GM10266 (cell line): ENCODE data around the gene CCT5.
A peak's percentile ranks its signal among the peaks of the same experiment; 100 is the strongest.

ENCODE experiments used
- DNase-seq: peaks from one replicate; pipeline ENCODE4 v3.0.0; 2012; ENCODE audit errors: extremely low spot score
- TF ChIP-seq, protein P1 (sequence below): IDR thresholded peaks from 2 replicates; pipeline ENCODE4 v1.5.1; 2012; ENCODE audit warnings: mild to moderate bottlenecking, low read depth; ENCODE audit not compliant: control insufficient read depth, insufficient read depth; ENCODE audit errors: missing control alignments

Gene CCT5

DNA sequence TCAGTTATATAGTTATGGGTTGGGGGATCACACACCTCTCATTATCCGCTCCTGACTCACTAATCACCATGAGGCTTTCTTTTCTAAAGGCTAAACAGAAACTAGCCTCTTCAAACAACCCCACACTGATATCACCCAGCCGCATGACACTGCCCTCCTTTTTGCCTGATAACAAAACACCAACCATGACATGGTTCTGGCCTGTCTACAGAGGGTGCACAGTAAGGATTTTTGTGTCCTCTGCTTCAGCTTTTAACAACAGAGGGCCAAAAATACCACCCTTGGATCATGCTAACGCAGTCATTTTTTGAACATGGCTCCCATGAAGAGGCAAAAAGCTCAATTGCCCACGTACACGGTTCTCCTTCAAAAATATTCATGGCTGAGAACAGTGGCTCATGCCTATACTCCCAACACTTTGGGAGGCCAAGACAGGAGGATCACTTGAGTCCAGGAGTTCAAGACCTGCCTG lies 53.7 kb downstream of the CCT5 start:
- DNase-seq, result no peak
- TF ChIP-seq, protein P1, sequence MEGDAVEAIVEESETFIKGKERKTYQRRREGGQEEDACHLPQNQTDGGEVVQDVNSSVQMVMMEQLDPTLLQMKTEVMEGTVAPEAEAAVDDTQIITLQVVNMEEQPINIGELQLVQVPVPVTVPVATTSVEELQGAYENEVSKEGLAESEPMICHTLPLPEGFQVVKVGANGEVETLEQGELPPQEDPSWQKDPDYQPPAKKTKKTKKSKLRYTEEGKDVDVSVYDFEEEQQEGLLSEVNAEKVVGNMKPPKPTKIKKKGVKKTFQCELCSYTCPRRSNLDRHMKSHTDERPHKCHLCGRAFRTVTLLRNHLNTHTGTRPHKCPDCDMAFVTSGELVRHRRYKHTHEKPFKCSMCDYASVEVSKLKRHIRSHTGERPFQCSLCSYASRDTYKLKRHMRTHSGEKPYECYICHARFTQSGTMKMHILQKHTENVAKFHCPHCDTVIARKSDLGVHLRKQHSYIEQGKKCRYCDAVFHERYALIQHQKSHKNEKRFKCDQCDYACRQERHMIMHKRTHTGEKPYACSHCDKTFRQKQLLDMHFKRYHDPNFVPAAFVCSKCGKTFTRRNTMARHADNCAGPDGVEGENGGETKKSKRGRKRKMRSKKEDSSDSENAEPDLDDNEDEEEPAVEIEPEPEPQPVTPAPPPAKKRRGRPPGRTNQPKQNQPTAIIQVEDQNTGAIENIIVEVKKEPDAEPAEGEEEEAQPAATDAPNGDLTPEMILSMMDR, result no peak

DNA sequence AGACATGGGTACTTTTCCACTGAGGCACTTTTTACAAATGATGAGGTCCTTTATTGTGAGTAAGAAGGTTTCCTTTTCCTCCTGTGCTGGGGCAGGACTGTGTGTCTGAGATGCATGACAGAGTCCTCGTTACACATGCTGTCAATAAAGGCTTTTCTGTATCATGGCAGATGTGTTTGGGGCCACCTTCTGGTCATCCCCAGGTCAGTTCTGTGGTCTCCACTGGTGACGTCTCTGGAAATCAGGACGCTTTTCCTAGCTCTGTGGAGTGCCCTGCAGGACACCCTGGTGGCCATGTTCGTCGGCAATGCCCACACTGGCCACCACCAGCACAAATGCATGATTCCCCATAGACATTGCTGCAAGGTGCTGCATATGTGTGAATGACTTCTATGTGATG lies 54.9 kb downstream of the CCT5 start:
- TF ChIP-seq, protein P1, result peak; percentile 24
- peak; percentile 35 for DNase-seq

DNA sequence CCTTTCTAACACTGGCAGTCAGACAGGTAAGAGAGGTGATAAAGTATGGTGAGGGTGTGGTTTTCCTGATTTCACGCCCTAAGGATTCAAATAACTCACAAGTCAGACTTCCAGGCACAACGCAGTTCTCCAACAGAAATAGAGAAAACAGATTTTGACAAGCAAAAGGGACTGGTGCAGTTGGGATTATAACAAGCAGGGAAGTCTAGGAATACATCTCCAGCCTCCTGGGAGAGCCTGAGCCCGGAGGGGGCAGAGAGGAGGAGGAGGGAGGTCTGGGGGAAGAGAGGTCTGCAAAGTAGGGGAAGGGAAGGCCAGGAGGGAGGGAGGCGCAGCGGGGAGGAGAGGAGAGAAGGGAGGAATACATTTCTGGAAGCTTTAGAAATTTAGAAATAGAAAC lies 56.0 kb downstream of the CCT5 start:
- TF ChIP-seq, protein P1, result no peak
- no peak for DNase-seq

DNA sequence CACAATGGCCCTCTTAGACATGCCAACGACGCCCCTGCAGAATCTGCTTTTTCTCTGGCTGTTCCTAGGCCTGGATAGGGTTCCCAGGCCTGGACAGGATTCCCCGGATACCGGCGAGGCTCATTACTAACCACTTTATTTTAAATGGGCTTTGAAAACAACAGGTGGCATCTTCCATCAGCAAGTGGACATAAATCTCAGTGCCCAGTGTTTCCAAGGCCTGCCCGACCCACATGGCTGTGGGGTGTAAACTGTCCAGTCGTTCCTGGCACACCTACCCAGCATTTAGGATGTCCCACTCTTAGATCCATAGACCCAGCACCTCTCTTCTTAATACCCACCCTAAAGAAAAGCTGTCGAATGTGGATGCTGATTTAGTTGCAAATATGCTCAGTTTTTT lies 56.7 kb downstream of the CCT5 start:
- TF ChIP-seq, protein P1, result no peak
- DNase-seq, result no peak

DNA sequence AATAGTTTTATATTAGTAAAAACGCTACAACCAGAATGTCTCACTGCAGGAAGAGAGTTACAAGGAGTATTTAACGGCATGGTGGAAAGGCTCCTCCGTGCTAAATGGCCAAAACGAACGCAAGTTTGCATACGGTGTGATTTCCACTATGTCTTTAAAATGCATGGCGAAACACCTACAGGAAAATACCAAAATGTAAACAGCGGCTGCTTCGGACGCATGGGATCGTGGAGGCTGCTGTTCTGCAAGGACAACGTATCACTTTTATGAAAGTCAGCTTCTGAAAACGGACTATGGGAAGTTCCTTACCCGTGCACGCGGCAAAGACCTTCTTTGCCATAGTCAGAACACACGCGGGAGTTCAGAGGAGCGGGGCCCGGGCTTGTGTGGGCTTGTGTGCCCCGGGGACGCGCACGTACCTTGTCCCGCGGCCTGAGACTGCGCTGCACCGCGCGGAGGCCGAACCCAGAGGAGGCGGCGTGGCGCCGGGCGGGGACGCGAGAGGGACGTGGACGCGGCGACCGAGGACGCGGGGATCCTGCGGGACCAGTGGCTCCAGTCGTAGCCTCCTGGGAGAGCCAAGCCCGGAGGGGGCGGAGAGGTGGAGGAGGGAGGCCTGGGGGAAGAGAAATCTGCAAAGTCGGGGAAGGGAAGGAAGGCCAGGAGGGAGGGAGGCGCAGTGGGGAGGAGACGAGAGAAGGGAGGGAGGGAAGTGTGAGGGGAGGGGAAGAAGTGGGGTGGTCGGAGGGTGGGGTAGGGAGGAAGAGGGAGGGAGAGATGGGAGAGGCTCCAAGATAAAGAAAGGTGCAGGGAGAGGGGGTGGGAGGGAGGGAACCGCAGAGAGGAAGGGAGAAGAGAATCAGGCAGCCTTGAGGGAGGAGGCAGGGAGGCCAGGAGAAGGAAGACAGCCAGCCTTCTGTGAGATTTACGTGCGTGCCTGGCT lies 57.4 kb downstream of the CCT5 start, which contains the start of gene CMBL:
TSS of gene CMBL (minus strand) at position 697 of the 943 bp plus-strand sequence. CDS start 17,140 bp downstream, outside the sequence.
- DNase-seq, result peak; percentile 65
- TF ChIP-seq, protein P1, result no peak

DNA sequence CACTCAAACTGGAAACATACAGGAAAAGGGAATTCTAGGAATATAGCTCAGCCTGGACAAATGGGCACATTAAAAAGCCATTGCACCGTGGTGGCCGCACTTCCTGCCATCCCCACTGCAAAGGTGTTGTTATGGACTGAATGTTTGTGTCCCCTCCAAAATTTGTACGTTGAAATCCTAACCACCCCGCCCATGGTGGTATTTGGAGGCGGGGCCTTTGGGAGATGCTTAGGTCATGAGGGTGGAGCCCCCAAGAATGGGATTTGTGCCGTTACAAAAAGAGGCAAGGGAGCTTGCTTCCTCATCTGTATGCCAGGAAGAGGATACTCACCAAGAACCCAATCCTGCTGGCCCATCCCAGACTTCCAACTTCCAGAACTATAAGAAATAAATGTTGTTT lies 58.8 kb downstream of the CCT5 start:
- TF ChIP-seq, protein P1, result no peak

More for the DNA sequence above, 58.8 kb downstream of the CCT5 start:
- no peak for DNase-seq
